Measurements from ENCODE around the gene MCM9. TPM values are rescaled to one million over a fixed set of nuclear protein-coding genes. Genes with fewer than 3 reads are reported as not detected.

The MCM9 gene
- 10 to 100 TPM; 26.7 to 47.2 (median 35.8) TPM for total RNA-seq

- intact Hi-C loops (cut with DNase I) = no loop called here
- 0 to 1% methylated on average over 27 to 37 of the region's 95 CpGs for WGBS, 2 donors
These were observed at the start of gene MCM9 for GRCh38 chr6:118934461-118935330. TSS of gene MCM9 (minus strand) at chr6:118935159. CDS start at chr6:118931723, 3,436 bp downstream.

GRCh38 chr6:118984342-118984741 is 49.4 kb upstream of the MCM9 start:
- WGBS, 2 donors = 93 to 96% methylated on average over 2 of the region's 2 CpGs
- TF ChIP-seq POLR2A (IDR thresholded peaks at IDR 0.05) (no peak), CTCF (IDR thresholded peaks at IDR 0.05) (no peak)
- no peak overlapping the region for H3K4me3 ChIP-seq (replicated peaks in 1 of 3)
- no peaks in the 10 kb centered on the region for H3K36me3 ChIP-seq
- no peak for DNase-seq
- H3K27ac ChIP-seq = no peak overlapping the region
- no peaks in the 10 kb centered on the region for H3K9me3 ChIP-seq
- intact Hi-C loops (cut with DNase I) = no loop called here
- no peaks in the 10 kb centered on the region for H3K4me1 ChIP-seq
- H3K27me3 ChIP-seq = no peaks in the 10 kb centered on the region

More at GRCh38 chr6:118934461-118935330, at the start of gene MCM9:
- peak; percentile 93 to 94 for DNase-seq
- peaks cover 4 to 11% of the 10 kb centered on the region in 2 donors for H3K4me1 ChIP-seq
- TF ChIP-seq CTCF (IDR thresholded peaks at IDR 0.05) (no peak), POLR2A (IDR thresholded peaks at IDR 0.05) (peak in 1 of 2 donors; percentile 88)
- H3K27me3 ChIP-seq = no peaks in the 10 kb centered on the region
- peaks cover 0 to 9% of the 10 kb centered on the region in 2 donors for H3K36me3 ChIP-seq
- H3K4me3 ChIP-seq (replicated peaks in 1 of 3) = peak within 1 kb of the TSS; percentile 48 to 86 (median 57)
- H3K27ac ChIP-seq = peak within 1 kb of the TSS; percentile 85 to 94 (median 92)
- no peaks in the 10 kb centered on the region for H3K9me3 ChIP-seq

GRCh38 chr6:118982575-118982911 is 47.6 kb upstream of the MCM9 start:
- TF ChIP-seq CTCF (IDR thresholded peaks at IDR 0.05) (no peak), POLR2A (IDR thresholded peaks at IDR 0.05) (no peak)
- H3K27ac ChIP-seq = no peak overlapping the region
- no peak overlapping the region for H3K4me3 ChIP-seq (replicated peaks in 1 of 3)
- H3K9me3 ChIP-seq = no peaks in the 10 kb centered on the region
- H3K36me3 ChIP-seq = peaks cover 0 to 4% of the 10 kb centered on the region in 2 donors
- intact Hi-C loops (cut with DNase I) = no loop called here
- H3K4me1 ChIP-seq = no peaks in the 10 kb centered on the region
- DNase-seq = no peak
- 90 to 93% methylated on average over 3 of the region's 3 CpGs for WGBS, 2 donors
- no peaks in the 10 kb centered on the region for H3K27me3 ChIP-seq

- H3K9me3 ChIP-seq = no peaks in the 10 kb centered on the region
- 72 to 88% methylated on average over 6 of the region's 6 CpGs for WGBS, 2 donors
- DNase-seq = no peak
- H3K27me3 ChIP-seq = no peaks in the 10 kb centered on the region
- no peak for TF ChIP-seq CTCF (IDR thresholded peaks at IDR 0.05)
- TF ChIP-seq POLR2A (IDR thresholded peaks at IDR 0.05) = no peak
- no peak overlapping the region for H3K4me3 ChIP-seq (replicated peaks in 1 of 3)
- no peak overlapping the region for H3K27ac ChIP-seq
- H3K36me3 ChIP-seq = peaks cover 0 to 4% of the 10 kb centered on the region in 2 donors
- intact Hi-C loops (cut with DNase I) = no loop called here
- no peaks in the 10 kb centered on the region for H3K4me1 ChIP-seq
These were observed 47.1 kb upstream of the MCM9 start for GRCh38 chr6:118981884-118982574.

GRCh38 chr6:118980063-118980462 is 45.1 kb upstream of the MCM9 start:
- Histone ChIP-seq H3K9me3 (no peaks in the 10 kb centered on the region), H3K4me3 (replicated peaks in 1 of 3) (no peak overlapping the region), H3K4me1 (no peaks in the 10 kb centered on the region), H3K27ac (no peak overlapping the region), H3K36me3 (peaks cover 0 to 4% of the 10 kb centered on the region in 2 donors), H3K27me3 (no peaks in the 10 kb centered on the region)
- DNase-seq = peak in 1 of 2 donors; percentile 8
- 93% methylated on average over 5 of the region's 5 CpGs for WGBS, 2 donors
- TF ChIP-seq POLR2A (IDR thresholded peaks at IDR 0.05) = no peak
- no peak for TF ChIP-seq CTCF (IDR thresholded peaks at IDR 0.05)
- intact Hi-C loops (cut with DNase I) = no loop called here
